Lung (tissue), 12 donors: ENCODE measurements around the gene TEDC2. TPM values are rescaled to one million over a fixed set of nuclear protein-coding genes. Genes with fewer than 3 reads are reported as not detected.
A peak's percentile ranks its signal among the peaks of the same experiment; 100 is the strongest.

ENCODE experiments used
- ATAC-seq: fragments of 200-7000 bp; cut with Tn5 transposase; one replicate; pipeline ENCODE4 v1.9.1; 2020; ENCODE audit warnings: moderate number of reproducible peaks; ENCODE audit not compliant: insufficient read depth, low FRiP score
- DNase-seq, 3 donors: peaks; one replicate each; pipeline ENCODE4 v3.0.0-alpha.2; 2013 to 2017
- H3K27ac ChIP-seq, 2 donors: one replicate each; pipeline ENCODE4 v1.5.1; 2013; ENCODE audit warnings: mild to moderate bottlenecking in 2 of 2, moderate library complexity in 2 of 2, control low read depth in 1 of 2, inconsistent platforms in 1 of 2, low read depth in 1 of 2, low read length in 1 of 2
- H3K27me3 ChIP-seq, 3 donors: one replicate each; pipeline ENCODE4 v1.5.1; 2013; ENCODE audit warnings: low read length in 2 of 3; ENCODE audit not compliant: control insufficient read depth in 3 of 3, insufficient read depth in 3 of 3
- H3K36me3 ChIP-seq, 4 donors: one replicate each; pipeline ENCODE4 v1.5.1; 2013; ENCODE audit warnings: low read length in 4 of 4, mild to moderate bottlenecking in 1 of 4, moderate library complexity in 1 of 4; ENCODE audit not compliant: control insufficient read depth in 4 of 4, insufficient read depth in 4 of 4
- H3K4me1 ChIP-seq, 5 donors: one replicate each; pipeline ENCODE4 v1.5.1; 2013; ENCODE audit warnings: low read length in 5 of 5, mild to moderate bottlenecking in 2 of 5, moderate library complexity in 1 of 5; ENCODE audit not compliant: control insufficient read depth in 5 of 5, insufficient read depth in 5 of 5
- H3K4me3 ChIP-seq: one replicate; pipeline ENCODE4 v1.5.1; 2013; ENCODE audit warnings: mild to moderate bottlenecking, control low read depth, moderate library complexity
- H3K9ac ChIP-seq, 2 donors: one replicate each; pipeline ENCODE4 v1.5.1; 2013; ENCODE audit warnings: low read length in 2 of 2, control low read depth in 1 of 2; ENCODE audit not compliant: insufficient read depth in 1 of 2
- H3K9me3 ChIP-seq, 4 donors: one replicate each; pipeline ENCODE4 v1.5.1; 2013; ENCODE audit warnings: low read length in 3 of 4, mild to moderate bottlenecking in 1 of 4, moderate library complexity in 1 of 4; ENCODE audit not compliant: control insufficient read depth in 4 of 4, insufficient read depth in 3 of 4
- WGBS, 2 donors: extraction: QIAGEN DNeasy Blood & Tissue Kit; methylation state at CpG; one replicate each; pipeline ENCODE4 v1.1.7; 2013; 5-methylcytosine and 5-hydroxymethylcytosine counted together
- polyA plus RNA-seq, 2 donors: library from polyadenylated mRNA; stranded (reverse); fragments of 200-250 nt; gene quantifications; one replicate each; pipeline ENCODE4 v1.2.1, GENCODE V29; 2013
- total RNA-seq, 2 donors: library from RNA; depleted of rRNA in 1 of 2; stranded (reverse); fragments of >200 nt in 1 of 2; gene quantifications; one replicate each; pipeline ENCODE4 v1.2.1, GENCODE V29; 2014 to 2021
- TF ChIP-seq, protein P1 (sequence below): IDR thresholded peaks from 2 replicates; pipeline ENCODE4 v1.5.1; 2012; ENCODE audit warnings: mild to moderate bottlenecking; ENCODE audit errors: control extremely low read depth, extremely low read depth
- donor health status: control.
- donor health status: control.
- donor health status: Bipolar disorder and iron deficiency.
- donor health status: healthy.
- donor health status: DM: yes; HTN: yes; CAD: no.

The TEDC2 gene
- total and polyA plus RNA-seq, 4 donors, result 1.1 to 3.6 (median 2.2) TPM

DNA sequence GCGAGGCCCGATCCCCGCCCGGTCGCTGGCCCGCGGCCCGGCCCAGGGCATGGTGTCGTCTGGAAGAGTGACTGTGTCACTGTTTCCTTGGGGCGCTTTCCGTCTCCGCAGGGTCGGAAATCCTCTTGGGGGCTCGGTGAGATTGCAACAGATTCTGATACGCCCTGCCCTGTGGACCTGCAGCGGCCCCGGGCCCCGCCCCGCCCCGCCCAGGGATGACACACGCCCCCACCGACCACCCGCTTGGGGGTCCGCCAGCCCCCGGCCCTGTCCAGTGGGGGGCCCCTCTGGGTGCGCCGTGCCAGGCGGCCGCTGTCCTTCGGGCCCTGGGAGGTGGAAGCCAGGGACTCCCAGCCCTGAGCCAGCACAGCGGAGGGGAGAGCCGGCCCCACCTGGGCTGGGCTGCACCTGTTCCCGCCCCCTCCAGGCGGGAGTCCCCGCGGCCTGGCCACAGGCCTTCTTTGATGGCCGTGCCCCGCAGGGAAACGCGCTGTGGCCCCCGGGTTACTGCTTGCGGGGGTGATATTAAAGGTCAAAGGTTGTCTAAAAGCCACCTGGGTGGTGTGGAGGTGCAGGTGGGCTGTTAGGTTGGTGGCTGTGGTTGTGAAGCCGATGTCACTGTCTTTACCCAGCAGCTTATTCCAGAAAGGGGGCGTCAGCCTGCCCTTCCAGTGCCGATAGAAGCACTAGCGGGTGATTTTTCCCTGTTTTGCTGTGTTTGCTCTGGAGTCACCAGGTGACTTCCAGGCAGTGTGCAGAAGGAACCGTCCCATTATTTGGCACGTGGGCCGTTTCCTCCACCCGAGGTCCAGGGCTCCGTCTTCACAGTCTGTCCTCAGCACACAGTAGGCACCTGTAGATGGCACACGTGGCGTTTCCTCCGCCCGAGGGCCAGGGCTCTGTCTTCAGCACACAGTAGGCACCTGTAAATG lies 15.8 kb downstream of the TEDC2 start:
- TF ChIP-seq, protein P1, sequence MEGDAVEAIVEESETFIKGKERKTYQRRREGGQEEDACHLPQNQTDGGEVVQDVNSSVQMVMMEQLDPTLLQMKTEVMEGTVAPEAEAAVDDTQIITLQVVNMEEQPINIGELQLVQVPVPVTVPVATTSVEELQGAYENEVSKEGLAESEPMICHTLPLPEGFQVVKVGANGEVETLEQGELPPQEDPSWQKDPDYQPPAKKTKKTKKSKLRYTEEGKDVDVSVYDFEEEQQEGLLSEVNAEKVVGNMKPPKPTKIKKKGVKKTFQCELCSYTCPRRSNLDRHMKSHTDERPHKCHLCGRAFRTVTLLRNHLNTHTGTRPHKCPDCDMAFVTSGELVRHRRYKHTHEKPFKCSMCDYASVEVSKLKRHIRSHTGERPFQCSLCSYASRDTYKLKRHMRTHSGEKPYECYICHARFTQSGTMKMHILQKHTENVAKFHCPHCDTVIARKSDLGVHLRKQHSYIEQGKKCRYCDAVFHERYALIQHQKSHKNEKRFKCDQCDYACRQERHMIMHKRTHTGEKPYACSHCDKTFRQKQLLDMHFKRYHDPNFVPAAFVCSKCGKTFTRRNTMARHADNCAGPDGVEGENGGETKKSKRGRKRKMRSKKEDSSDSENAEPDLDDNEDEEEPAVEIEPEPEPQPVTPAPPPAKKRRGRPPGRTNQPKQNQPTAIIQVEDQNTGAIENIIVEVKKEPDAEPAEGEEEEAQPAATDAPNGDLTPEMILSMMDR, result no peak
- H3K9ac ChIP-seq, result no peak overlapping the region
- H3K27ac ChIP-seq, result peak overlapping the region in 1 of 2 donors; percentile 42
- WGBS, 2 donors, result 12 to 17% methylated on average over 47 to 55 of the region's 55 CpGs
- H3K4me3 ChIP-seq, result peak overlapping the region; percentile 64
- ATAC-seq, result no peak
- H3K4me1 ChIP-seq, result peaks cover 8 to 53% (median 19%) of the 10 kb centered on the region in 5 donors
- peaks cover 0 to 2% (median 0%) of the 10 kb centered on the region in 3 donors for H3K27me3 ChIP-seq
- H3K9me3 ChIP-seq, result no peaks in the 10 kb centered on the region
- H3K36me3 ChIP-seq, result peaks cover 0 to 2% (median 0%) of the 10 kb centered on the region in 4 donors
- peak; percentile 47 to 54 (median 48) for DNase-seq

DNA sequence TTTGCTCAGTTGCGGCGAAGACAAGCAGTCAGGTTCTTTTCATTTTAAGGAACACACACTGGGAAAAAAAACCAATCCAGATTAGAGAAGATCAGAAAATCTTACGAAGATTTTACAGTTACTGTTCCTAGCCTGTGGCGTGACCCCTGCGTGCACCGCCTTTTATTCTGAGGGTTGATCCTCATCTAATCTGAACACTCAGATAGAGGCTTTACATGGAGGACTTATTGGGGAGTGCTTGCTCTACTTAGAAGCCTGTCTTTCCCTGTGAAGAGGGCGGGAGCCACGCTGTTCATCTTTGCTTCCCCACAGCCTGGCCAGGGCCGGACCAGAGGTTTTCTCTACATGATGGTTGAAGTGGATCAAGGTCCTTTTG lies 16.4 kb downstream of the TEDC2 start:
- peaks cover 0 to 2% (median 0%) of the 10 kb centered on the region in 4 donors for H3K36me3 ChIP-seq
- H3K4me3 ChIP-seq, result no peak overlapping the region
- no peak for ATAC-seq
- DNase-seq, result no peak
- peak overlapping the region in 1 of 2 donors; percentile 26 for H3K27ac ChIP-seq
- TF ChIP-seq, protein P1, result no peak
- H3K9ac ChIP-seq, result no peak overlapping the region
- peaks cover 0 to 2% (median 0%) of the 10 kb centered on the region in 3 donors for H3K27me3 ChIP-seq
- no peaks in the 10 kb centered on the region for H3K9me3 ChIP-seq
- WGBS, 2 donors, result 76 to 81% methylated on average over 9 of the region's 9 CpGs
- peaks cover 8 to 50% (median 19%) of the 10 kb centered on the region in 5 donors for H3K4me1 ChIP-seq

DNA sequence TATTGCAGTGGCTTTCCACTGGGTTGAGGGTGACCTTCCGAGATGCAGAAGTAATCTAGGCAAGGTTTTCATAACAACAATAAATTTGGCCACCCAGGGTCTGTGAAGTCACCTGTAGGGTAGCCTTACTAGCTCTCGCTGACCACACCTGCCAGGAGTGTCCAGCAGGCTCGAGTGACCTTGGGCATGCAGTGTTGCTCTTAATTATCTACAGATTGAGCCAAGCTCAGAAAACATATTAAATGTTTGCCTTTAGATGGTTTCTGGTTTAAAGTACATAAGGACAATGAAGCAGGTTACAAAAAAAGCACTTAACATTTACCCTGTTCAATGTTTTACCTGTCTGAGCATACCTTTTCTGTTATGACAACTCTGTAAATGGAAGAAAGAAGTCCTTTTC lies 16.8 kb downstream of the TEDC2 start:
- no peak for DNase-seq
- Histone ChIP-seq H3K27ac (no peak overlapping the region), H3K36me3 (peaks cover 0 to 2% (median 0%) of the 10 kb centered on the region in 4 donors), H3K4me3 (no peak overlapping the region), H3K9me3 (no peaks in the 10 kb centered on the region), H3K9ac (no peak overlapping the region), H3K4me1 (peaks cover 8 to 49% (median 16%) of the 10 kb centered on the region in 5 donors), H3K27me3 (peaks cover 0 to 2% (median 0%) of the 10 kb centered on the region in 3 donors)
- TF ChIP-seq, protein P1, result no peak
- WGBS, 2 donors, result 68 to 83% methylated on average over 3 of the region's 3 CpGs
- no peak for ATAC-seq
